Astrocyte (in vitro differentiated cells and primary cell): ENCODE measurements around the gene SOHLH1.

Experiments used
- EZH2 ChIP-seq: IDR thresholded peaks from 2 replicates; pipeline ENCODE4 v1.6.1; 2012; ENCODE audit warnings: mild to moderate bottlenecking, low read length, inconsistent platforms; ENCODE audit not compliant: insufficient read depth
- TF ChIP-seq, protein P1 (sequence below): IDR thresholded peaks from 2 replicates; pipeline ENCODE4 v1.5.1; 2011; ENCODE audit warnings: low read depth, mild to moderate bottlenecking, inconsistent platforms, low read length, moderate library complexity; ENCODE audit not compliant: insufficient read depth

DNA sequence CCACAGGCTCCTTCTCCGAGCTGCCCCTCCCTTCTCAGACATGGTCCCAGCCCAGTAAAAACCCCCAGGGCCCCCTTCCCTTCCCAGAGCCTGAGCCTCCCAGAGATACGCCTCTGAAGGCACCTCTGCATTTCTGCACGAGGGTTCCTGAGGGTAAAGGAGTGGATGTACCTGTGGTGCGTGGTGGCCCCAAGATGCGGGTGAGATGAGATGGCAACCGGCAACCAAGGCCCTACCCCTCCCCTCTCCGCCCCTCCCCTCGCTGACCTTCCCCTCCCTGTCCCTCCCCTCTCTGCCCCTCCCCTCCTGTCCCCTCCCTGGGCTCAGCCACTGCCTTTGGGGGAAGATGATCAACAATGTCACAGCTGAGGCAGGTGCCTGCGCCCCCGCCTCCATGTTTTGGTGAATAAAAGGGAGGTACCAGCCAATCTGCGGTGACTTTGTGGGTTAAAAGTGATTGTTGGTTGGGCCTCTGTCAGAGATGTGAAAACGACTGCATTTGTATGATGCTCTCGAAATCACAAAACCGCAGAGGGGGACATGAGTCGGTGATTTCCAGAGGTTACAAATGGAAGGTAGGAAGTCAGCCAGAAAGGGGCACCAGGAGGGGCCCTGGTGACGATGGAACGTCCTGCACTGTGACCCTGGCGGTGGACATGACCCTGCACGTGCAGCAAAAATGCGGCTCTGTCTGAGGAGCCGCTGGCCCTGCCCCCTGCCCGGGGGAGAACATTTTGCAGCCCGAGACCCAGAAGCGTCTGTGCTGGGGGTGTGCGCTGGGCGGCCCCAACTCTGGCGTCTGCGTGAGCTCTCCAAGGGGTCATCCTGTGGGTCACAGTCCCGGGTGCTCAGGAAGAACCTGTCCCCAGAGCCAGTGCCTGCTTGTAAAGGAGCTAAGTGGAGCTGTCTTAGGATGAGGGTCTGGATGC is 32.5 kb downstream of the SOHLH1 start:
- TF ChIP-seq, protein P1, sequence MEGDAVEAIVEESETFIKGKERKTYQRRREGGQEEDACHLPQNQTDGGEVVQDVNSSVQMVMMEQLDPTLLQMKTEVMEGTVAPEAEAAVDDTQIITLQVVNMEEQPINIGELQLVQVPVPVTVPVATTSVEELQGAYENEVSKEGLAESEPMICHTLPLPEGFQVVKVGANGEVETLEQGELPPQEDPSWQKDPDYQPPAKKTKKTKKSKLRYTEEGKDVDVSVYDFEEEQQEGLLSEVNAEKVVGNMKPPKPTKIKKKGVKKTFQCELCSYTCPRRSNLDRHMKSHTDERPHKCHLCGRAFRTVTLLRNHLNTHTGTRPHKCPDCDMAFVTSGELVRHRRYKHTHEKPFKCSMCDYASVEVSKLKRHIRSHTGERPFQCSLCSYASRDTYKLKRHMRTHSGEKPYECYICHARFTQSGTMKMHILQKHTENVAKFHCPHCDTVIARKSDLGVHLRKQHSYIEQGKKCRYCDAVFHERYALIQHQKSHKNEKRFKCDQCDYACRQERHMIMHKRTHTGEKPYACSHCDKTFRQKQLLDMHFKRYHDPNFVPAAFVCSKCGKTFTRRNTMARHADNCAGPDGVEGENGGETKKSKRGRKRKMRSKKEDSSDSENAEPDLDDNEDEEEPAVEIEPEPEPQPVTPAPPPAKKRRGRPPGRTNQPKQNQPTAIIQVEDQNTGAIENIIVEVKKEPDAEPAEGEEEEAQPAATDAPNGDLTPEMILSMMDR = no peak
- no peak for TF ChIP-seq EZH2
